NK-92 (cell line): ENCODE results near the gene LRRC55.
"Not testable (repeated sequence)": the region's sequence is repeated elsewhere in the genome, so short reads cannot be mapped to it uniquely, and the experiment has no call there.

Experiments used
- DNase-seq: peaks from one replicate; lab custom pipeline; 2025; ENCODE audit not compliant: unreplicated experiment; lab: John Stamatoyannopoulos, UW

Gene LRRC55

GRCh38 chr11:57160665-57161064 lies 21.1 kb upstream of the LRRC55 start:
- DNase-seq, result no peak

- DNase-seq, result no peak
Observed at GRCh38 chr11:57161351-57161750, 20.4 kb upstream of the LRRC55 start.

DNA sequence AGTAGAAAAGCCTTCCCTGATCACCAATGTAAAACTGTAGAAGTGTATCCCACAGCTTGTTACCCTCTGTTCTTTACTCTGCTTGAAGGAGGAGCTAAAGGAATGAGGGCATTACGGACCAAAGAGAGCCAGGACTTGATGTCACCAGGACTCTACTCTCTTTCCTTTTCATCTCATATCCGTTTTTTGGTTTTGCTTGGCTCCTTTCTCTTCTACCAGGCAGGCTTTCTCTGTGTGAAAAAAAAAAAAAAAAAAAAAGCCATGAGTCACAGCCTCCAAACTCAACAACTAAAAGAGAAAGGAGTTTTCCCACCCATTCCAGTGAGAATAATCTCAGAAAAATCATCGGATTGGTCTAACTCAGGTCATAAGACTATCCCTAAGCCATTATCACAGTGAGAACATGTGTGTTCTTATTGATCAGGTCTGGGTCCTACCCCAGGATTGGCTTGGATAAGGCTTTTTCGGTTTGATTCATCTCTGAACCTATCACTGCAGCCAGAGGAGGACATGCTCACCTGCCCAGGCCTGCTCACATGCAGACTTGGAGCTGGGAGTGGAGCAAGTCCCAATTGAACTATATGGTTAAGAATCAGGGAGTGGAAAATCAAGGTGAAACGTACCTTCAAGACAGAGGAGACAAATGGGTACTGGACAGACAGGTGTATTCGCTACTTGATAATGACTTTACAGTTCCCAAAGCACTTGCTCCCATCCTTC lies 19.4 kb upstream of the LRRC55 start:
- no peak for DNase-seq

DNA sequence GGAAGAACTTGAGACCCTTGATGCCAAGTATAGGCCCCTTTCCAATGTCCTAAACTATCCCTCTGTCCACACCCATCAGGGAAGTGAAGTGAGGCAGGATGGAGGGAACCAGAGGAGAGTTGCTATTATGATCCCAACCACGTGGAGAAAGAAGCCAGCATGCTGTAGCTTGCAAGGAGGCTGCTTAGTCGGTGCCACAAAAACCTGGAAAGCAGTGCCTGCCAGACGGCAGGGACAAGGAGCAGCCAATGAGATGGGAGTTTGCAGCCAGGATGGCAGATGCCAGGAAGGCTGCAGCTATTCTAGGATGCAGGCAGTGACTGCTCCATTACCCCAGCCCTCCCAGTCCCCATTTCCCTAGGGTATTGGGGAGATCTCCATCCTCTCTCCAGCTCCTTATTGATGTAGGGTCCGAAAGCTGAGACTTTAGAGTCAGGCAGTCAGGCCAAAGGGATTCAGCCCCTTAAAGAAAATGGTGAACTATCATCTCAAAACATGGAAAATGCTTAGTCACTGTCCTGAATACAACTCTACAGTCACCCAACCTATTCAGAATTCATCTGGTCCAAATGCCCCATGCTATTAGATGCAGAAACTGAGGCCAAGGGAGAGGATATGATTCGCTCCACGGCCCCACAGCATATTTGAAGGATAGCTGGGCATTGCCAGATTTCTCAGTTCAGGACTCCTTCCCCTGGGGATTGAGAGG lies 18.4 kb upstream of the LRRC55 start:
- no peak for DNase-seq

DNA sequence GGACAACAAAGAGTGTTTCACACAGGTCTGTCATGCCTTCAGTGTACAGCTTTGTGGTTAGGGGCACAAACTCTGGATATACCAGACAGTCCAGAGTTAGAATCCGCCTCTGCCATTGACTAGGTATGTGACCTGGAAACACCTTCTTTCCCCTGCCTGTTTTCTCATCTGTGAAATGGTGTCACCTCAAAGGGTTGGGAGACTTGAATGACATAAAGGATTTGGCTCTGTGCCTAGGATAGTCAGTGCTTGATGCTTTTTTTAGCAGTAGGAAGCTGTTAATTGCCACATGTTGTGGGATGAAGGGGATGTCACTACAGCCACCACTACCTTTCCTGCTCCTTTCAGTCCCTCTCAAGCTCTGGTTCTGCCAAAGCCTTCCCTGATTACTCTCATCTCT lies 17.4 kb upstream of the LRRC55 start:
- DNase-seq, result no peak

- no peak for DNase-seq
Observed at GRCh38 chr11:57167125-57167846, 14.5 kb upstream of the LRRC55 start.

DNA sequence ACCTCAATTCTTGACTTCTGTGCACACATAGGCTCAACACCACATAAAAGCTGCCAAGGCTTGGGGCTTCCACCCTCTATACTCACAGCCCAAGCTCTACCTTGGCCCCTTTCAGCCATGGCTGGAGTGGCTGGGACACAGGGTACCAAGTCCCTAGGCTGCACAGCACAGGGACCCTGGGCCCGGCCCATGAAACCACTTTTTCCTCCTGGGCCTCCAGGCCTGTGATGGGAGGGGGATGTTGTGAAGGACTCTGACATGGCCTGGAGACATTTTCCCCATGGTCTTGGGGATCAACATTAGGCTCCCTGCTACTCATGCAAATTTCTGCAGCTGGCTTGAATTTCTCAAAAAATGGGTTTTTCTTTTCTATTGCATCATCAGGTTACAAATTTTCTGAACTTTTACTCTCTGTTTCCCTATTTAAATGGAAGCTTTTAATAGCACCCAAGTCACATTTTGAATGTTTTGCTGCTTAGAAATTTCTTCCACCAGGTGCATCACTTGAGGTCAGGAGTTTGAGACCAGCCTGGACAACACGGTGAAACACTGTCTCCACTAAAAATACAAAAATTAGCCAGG lies 11.9 kb upstream of the LRRC55 start:
- DNase-seq, result not testable (repeated sequence)

DNA sequence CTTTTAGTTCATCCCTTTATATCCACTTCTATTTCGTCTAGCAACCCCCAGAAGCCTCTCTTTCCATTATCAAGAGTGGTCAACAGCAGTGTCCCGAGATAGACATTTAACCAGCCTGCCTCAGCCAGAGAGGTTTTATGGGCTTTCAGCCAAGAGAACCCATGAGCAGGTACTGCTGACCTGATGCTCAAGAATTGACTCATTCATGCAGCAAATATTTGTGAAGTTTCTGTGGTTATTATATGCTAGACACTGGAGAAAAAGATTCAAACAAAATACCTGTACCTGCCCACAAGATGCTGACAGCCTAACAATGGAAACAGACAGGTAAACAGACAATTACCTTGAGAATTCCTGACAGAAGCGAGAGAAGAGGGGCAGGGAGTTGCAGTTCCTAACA lies 9.7 kb upstream of the LRRC55 start:
- no peak for DNase-seq

DNA sequence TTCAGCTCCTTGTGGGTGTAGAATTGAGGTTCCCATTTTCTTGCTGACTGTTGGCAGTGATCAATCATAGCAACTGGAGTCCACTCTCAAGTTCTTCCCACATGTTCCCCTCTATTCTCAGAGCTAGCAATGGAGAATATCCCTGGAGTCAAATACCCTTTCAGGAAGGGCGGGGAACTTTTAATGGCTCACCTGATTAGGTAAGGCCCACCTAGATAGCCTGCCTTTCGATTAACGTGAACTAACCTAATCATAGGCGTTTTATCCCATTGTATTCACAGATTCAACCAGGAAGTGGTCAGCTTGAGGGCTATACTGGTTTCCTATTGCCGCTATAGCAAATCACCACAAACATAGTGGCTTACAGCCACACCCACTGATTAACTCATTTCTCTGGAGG lies 7.1 kb upstream of the LRRC55 start:
- DNase-seq, result no peak

GRCh38 chr11:57175478-57175877 lies 6.3 kb upstream of the LRRC55 start:
- DNase-seq, result no peak

DNA sequence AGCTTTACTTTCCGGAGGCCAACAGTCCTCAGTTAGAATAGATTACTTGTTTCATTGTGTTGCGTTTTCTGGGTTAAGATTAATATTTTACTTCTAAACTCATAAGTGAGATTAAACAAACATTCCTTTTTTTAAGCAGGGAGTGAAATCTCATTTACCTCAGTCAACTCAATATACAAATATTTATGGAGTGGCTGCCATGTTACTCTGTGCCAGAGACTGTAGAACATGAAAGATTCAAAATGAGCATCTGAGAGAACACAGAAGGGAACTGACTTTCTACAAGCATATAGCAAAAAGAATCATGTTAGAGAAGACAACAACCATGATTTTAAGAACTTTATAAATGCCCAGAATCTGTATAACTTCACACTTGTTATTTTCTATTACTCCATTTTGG lies 3.4 kb upstream of the LRRC55 start:
- DNase-seq, result no peak

- no peak for DNase-seq
Observed at GRCh38 chr11:57179681-57180080, 2.1 kb upstream of the LRRC55 start.

DNA sequence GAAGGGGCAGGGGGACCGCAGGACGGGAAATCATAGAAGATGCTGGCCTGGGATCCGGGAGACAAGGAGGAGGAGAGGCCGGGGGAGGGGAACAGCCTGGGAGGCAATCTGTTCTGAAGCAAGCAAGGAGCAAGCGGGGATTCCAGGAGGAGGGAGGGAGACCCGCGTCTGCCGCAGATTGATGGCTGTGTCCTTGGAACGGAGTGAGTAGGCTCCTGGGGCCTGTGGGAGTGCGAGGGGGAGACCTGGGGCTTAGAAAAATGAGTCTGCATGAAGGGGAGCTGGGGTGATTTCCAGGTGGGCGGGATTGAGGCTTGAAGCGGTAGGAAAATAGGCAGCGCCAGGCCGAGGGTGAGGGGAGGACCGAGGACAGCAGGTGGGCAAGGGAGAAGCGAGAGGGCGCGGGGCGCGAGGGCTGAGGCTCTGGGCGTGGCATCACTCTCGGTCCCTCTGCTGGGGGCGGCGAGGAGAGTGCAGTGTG lies 1.6 kb upstream of the LRRC55 start:
- DNase-seq, result no peak

- no peak for DNase-seq
Observed at GRCh38 chr11:57180964-57181363, 789 bp upstream of the LRRC55 start.

- DNase-seq, result no peak
Observed at GRCh38 chr11:57182896-57183295, 1.1 kb downstream of the LRRC55 start.

DNA sequence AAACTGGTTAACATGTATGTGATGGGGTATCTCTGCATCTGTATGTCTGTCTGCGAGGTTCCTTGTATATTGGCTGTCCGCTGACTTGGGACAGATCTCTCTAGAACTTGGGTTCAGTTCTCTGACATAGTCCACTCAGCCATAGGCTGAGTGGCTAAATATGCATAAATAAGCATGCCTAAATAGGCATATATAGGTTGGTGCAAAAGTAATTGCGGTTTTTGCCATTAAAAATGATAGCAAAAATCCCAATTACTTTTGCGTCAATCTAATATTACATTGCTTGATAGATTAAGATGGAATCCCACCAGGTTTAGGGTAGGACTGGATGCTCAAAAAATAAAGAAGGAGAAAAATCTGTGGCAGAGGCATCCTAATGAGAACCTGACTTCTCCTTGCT lies 8.8 kb downstream of the LRRC55 start:
- no peak for DNase-seq

- DNase-seq, result no peak
Observed at GRCh38 chr11:57191311-57192219, 9.8 kb downstream of the LRRC55 start.

DNA sequence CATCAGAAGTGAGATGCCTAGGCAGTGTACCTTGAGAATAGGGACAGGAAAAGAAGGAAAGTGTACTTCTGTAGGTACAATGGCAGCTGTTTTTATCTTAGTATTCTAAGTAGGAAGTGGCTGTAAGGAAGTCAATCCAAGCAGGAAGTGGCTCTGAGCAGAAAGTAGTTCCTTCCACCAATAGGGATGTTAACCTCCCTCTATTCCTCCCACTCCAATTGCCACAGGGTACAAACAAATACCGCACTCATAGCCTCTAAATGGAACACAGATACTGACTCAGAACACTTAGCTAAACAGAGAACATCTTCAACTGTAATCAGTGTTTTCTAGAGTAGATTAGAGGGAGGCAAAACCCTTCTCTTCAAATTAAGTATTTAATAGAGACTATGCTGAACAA lies 10.6 kb downstream of the LRRC55 start:
- no peak for DNase-seq

GRCh38 chr11:57196596-57196995 lies 14.8 kb downstream of the LRRC55 start:
- no peak for DNase-seq

DNA sequence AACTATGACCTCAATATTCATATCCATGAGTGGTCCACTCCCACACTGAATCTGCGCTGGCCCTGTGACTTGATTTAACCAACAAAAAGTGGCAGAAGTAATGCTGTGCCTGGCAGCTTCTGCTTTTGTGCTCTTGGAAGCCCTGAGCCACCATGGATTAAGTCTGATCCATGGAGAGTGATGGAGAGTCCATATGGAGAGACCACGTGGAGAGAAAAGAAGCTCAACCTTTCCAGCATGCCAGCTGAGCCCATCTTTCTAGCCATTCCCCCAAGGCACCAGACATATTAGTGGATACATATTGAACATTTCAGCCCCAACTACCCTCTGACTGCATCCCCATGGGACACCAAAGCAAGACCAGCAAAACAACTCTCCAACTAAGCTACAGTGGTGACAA lies 16.0 kb downstream of the LRRC55 start:
- DNase-seq, result no peak

- DNase-seq, result no peak
Observed at GRCh38 chr11:57199330-57199729, 17.6 kb downstream of the LRRC55 start.
